Hematopoietic multipotent progenitor cell treated with erythropoietin and hydrocortisone succinate and interleukin-3 and kit ligand, for 6 days (in vitro differentiated cells): ENCODE data around the gene WASF2.
A peak's percentile ranks its signal among the peaks of the same experiment; 100 is the strongest.

ENCODE experiments used
- DNase-seq: peaks from one replicate; pipeline ENCODE4 v3.0.0-alpha.2; 2015

Gene WASF2

GRCh38 chr1:27368869-27369582 is 120.9 kb downstream of the WASF2 start:
- peak; percentile 95 for DNase-seq

GRCh38 chr1:27367160-27367650 is 122.8 kb downstream of the WASF2 start:
- no peak for DNase-seq

- DNase-seq: peak; percentile 89
Observed at GRCh38 chr1:27366411-27367159, 123.4 kb downstream of the WASF2 start, which contains the start of gene MAP3K6. TSS of gene MAP3K6 (minus strand) at chr1:27366961. CDS start at chr1:27366597, 364 bp downstream.

- DNase-seq: peak; percentile 80
Observed at GRCh38 chr1:27366113-27366410, 123.9 kb downstream of the WASF2 start.

GRCh38 chr1:27365372-27366112 is 124.4 kb downstream of the WASF2 start:
- peak; percentile 88 for DNase-seq

GRCh38 chr1:27364696-27365371 is 125.1 kb downstream of the WASF2 start:
- DNase-seq: no peak

- DNase-seq: no peak
Observed at GRCh38 chr1:27363766-27364695, 125.9 kb downstream of the WASF2 start.

GRCh38 chr1:27361553-27361952 is 128.4 kb downstream of the WASF2 start:
- no peak for DNase-seq

- no peak for DNase-seq
Observed at GRCh38 chr1:27361044-27361402, 128.9 kb downstream of the WASF2 start.

GRCh38 chr1:27360159-27361043 is 129.6 kb downstream of the WASF2 start:
- DNase-seq: peak; percentile 53

- DNase-seq: no peak
Observed at GRCh38 chr1:27359822-27360158, 130.2 kb downstream of the WASF2 start.

GRCh38 chr1:27358928-27359313 is 131.0 kb downstream of the WASF2 start:
- DNase-seq: no peak

- no peak for DNase-seq
Observed at GRCh38 chr1:27358038-27358927, 131.7 kb downstream of the WASF2 start.

GRCh38 chr1:27357281-27358037 is 132.5 kb downstream of the WASF2 start:
- DNase-seq: peak; percentile 76

GRCh38 chr1:27356619-27357280 is 133.2 kb downstream of the WASF2 start:
- peak; percentile 58 for DNase-seq

GRCh38 chr1:27356277-27356618 is 133.7 kb downstream of the WASF2 start:
- no peak for DNase-seq

- DNase-seq: no peak
Observed at GRCh38 chr1:27355683-27356082, 134.3 kb downstream of the WASF2 start.
